LHCN-M2 (cell line): Measurements from ENCODE around the gene PAQR3. TPM values are rescaled to one million over a fixed set of nuclear protein-coding genes. Genes with fewer than 3 reads are reported as not detected.
"Not testable (repeated sequence)": the region's sequence is repeated elsewhere in the genome, so short reads cannot be mapped to it uniquely, and the experiment has no call there.

Experiments
- DNase-seq: peaks from one replicate; pipeline ENCODE4 v3.0.0-alpha.2; 2012; ENCODE audit warnings: low read depth
- total RNA-seq: library from RNA; depleted of rRNA; stranded (reverse); fragments of >200 nt; gene quantifications from 2 replicates; pipeline ENCODE4 v1.2.3, GENCODE V29; 2014

PAQR3 gene
- total RNA-seq, 1 experiment from 2014 or later: 25.8 TPM

DNA sequence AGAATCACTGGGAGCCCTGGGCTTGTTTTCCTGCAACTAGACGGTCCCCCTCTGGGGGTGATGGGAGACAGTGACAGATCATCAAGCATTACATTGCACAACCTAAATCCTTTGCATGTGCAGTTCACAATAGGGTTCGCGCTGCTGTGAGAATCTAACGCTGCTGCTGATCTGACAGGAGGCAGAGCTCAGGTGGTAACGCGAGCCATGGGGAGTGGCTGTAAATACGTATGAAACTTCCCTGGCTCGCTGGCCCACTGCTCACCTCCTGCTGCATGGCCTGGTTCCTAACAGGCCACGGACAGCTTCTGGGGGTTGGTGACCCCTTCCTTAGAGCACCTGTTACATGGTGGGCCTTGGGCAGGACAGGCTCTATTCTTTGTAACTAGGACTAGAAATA is 10.4 kb downstream of the PAQR3 start:
- no peak for DNase-seq

DNA sequence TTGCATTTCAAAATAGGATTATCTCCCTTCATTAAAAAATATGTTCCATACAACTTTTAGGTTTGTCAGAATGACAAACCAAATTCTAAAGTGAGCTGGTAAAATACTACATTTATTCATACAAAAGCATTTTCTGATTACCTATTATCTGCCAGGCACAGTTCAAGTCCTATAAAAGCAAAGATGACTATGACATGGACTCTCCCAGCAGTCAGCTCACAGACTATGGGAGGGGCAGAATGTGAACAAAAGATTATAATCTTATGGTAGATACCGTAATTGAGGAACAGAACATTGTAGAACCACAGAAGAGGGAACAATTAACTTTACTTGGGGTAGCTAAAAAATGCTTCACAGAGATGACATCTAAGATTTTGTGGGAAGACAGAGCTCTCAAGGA is 12.4 kb downstream of the PAQR3 start:
- no peak for DNase-seq

DNA sequence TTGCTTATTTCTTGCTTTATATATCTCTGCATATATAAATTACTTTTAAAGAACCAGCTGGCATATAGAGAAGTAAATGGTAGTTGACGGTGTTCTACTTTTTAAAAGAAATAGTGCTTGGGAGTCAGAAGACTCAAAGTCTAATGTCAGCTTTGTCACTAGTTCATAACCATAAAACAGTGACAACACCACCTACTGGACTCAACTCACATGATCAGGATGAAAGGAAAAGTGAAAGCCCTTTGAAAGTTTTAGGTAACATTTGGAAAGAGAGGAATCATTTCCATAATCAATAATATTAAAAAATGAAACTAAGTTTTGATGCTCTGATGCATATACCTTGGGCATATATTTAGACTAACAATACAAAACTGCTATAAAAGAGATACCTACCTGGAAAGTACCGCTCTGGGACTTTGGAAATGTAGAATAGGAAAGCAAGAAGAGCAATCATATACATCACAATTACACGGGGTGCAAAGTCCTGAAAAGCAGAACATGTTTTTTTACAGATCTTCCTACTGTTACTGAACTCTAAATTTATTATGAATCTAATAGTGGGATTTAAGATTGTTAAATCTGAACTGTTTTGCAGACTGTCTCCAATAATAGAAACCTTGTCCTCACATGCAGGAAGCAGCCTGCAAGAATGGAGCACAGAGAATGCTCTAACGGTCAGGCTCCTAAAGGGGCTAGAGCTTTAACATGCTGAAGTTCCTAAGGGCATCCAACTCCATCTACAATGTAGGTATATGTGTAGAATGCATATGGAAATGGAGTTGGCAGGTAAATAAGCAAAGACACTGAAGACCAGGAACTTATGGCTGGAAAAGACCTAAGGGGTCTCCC is 15.6 kb downstream of the PAQR3 start:
- no peak for DNase-seq

DNA sequence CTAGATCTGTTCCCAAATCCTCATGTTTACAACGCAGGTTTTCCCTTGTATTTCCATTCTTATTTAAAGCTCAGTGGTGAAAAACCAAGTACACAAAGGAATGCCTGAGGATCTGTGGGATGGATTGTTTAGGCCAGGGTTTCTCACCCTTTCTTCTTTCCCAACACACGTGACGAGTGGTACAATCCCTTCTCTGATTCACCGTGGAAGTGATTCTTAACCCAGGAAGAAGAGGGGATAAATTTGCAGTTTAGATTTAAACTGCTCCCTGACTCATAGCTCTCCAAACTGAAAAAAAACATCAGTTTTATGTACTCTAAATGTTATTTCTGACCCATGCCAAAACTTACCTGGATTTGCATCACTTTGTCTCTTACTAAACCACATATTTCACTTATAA is 17.0 kb downstream of the PAQR3 start:
- DNase-seq: peak; percentile 82

DNA sequence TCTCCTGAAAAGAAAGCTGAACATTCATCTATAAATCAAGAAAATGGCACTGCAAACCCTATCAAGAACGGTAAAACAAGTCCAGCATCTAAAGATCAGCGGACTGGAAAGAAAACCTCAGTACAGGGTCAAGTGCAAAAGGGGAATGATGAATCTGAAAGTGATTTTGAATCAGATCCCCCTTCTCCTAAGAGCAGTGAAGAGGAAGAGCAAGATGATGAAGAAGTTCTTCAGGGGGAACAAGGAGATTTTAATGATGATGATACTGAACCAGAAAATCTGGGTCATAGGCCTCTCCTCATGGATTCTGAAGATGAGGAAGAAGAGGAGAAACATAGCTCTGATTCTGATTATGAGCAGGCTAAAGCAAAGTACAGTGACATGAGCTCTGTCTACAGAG is 28.6 kb downstream of the PAQR3 start:
- no peak for DNase-seq

DNA sequence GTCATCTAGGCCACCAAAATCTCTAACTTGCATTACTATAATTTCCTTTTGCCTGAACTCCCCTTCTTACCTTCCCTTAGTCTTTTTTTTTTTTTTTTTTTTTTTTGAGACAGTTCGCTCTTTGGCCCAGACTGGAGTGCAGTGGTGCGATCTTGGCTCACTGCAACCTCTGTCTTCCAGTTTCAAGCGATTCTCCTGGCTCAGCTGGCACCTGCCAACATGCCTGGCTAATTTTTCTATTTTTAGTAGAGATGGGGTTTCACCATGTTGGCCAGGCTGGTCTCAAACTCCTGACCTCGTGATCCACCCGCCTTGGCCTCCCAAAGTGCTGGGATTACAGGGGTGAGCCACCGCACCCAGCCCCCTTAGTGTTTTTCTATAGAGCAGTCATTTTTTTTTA is 30.3 kb downstream of the PAQR3 start:
- not testable (repeated sequence) for DNase-seq

GRCh38 chr4:78907638-78908037 is 31.6 kb downstream of the PAQR3 start:
- no peak for DNase-seq

DNA sequence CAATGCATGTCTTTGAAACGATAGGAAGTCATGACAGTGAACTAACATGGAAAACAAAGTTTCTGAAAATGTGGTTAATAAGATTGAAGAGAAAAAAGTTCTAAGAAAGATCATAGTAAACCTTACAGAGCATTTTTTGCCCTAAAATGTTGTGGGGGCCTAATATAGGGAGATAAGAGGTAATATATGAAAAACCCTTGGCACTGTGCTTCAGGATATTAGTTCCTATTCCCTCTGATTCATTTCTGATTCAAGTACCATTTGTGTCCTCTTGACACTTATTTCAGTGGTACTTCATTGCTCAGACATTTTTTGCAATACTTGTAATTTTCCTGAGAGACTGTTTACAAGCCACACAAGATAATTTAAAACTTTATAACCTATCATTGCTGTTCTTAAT is 35.1 kb downstream of the PAQR3 start:
- DNase-seq: no peak

DNA sequence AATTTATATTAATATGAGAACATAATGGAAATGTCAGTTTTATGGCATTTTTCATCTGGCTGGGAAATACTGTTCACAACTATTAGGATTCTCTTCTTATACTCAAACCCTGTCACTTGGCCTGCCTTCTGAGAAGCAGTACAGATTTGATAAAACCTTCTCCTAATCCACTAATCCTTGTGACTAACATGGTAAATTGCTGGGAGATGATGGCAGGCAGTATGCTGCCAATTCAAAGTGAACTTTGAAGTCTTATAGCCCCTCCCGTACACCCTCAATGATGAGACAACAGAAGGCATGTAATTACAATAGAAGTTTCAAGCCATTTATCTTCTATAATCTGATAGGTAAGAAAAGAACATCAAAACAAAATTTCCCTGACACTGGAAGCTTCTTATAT is 36.9 kb downstream of the PAQR3 start:
- DNase-seq: peak; percentile 8

DNA sequence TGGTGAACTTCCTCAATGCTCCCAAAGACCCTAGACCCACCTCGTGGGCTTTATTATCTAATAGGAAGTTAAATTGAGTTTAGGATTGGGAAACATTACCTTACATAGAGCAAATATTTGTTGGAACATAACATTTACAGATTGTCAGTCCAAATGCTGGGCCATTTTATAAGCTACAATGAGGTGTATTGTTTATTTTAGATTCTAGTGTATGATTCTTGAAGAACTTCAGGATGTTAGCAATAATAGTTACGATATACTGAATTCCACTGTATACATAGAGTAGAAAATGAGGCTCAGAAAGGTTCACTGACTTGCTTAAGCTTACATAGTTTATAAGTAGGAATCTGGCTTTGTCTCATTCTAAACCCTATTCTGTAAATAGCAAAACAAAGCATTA is 37.4 kb downstream of the PAQR3 start:
- DNase-seq: no peak

GRCh38 chr4:78899302-78899701 is 39.9 kb downstream of the PAQR3 start:
- no peak for DNase-seq

DNA sequence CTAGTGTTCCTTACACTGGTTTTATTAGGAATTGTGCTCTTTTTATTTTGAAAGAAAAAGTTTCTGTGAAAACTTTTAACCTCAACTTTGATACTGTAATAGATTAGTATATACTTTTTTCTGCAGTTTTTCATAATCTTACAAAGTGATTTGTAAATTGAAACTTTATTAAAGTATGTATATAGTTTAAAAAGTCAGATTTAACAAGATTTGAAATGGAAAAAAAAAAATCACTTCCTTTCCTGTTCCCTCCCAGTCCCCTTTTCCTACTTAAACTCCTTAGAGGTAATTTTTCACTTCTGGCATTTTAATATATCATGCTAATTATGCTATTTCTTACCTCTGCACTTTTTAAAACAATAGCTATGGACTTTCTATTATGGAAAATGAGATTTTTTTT is 49.3 kb downstream of the PAQR3 start:
- DNase-seq: no peak

DNA sequence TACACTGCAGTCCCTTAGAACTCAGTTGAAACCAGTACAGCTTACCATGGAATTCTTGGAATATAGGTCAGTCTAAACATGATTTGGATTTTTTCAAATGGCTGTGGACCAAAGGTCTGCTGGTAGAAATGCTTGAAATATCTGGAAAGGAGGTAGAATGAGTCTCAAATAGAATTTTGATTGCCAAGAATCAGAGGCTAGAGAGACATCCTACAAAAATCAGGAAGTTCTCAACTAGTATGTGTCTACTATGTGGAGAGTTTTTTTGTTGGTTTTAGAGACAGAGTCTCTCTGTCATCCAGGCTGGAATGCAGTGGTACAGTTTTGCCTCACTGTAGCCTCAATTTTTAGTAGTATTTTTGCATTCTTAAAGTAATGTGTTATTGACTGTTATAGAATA is 53.6 kb downstream of the PAQR3 start:
- DNase-seq: no peak

DNA sequence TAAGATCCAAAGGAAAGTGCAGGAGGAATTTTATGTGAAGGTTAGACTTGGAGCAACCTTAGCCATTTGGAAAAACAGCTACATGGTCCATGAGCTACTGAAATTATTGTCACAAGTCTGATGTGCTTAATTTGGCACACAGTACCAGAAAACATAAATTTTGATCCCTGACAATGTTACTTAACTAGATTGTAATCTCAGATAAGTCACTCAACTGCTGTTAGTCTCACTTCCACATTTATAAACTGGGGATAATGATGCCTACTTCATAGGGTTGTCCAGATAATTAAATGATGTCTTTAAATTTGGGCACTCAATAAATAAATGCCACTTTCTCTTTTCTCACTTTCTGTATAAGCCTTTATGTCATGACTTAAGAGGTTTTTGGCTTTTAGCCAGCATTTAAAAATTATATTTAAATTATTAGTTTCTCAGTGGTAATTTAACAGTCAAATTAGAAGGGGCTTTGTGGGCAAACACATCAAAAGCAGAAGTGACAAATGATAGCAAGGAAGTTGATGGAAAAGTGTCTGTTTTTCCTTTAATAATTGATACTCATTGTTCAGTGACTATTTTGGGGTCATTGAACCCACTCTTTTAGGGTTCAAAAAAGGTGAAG is 58.3 kb downstream of the PAQR3 start:
- DNase-seq: no peak

DNA sequence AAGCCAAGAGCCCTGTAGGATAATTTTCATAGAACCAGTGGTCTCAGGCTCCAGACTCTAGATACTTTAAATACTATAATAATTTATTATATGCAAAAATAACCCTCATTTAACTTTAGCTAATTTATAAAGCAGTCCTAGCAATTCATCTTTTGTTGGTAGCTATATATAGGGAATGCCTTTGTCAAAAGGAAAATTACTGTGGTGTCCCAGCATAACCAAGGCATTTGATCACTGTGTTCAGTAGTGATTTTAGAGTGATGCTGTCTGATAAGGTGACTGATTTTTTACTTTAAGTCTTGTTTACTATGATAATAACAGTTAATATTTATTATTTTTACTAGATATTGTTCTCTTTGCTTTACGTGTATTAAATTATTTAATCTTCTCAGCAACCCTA is 61.2 kb downstream of the PAQR3 start:
- DNase-seq: no peak

DNA sequence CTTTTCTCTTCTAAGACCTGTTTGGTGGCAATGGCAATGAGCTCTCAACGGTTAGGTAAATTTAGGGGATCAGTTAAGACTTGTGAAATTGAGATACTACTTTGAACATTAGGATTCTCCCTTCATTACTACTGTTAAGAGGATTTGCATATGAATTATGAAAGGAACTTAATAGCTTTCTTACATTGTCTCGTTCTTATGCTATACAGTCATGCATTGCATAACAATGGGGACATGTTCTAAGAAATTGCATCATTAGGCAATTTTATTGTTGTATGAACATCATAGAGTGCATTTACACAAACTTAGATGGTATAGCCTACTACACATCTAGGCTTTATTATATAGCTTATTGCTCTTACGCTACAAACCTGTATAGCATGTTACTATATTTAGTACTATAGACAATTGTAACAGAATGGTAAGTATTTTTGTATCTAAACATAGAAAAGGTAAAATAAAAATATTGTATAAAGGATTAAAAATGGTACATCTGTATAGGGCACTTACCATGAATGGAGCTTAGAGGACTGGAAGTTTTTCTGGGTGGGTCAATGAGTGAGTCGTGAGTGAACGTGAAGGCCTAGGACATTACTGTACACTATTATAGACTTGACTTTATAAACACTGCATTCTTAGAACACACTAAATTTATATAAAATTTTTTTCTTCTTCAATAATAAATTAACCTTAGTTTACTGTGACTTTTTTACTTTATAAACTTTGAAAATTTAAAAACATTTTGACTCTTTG is 62.5 kb downstream of the PAQR3 start:
- DNase-seq: no peak

DNA sequence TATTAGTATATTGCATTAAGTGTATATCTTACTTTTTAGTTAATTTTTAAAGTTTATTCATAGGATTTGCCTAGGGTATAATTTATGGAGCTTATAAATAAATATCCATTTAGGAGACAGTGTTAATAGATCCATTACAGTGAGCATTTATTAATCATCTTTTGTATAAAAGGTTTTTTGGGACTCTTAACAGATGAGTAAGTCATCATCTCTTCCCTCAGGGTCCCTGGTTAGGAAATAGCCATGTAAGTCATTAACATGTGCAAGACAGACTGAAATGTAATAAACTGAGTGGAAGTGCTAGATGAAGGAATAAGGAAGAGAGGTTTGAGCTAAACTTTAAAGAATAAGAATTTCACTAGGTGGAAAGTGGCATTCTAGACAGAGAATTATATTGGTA is 69.2 kb downstream of the PAQR3 start:
- no peak for DNase-seq

GRCh38 chr4:78868712-78869111 is 70.5 kb downstream of the PAQR3 start:
- DNase-seq: not testable (repeated sequence)

DNA sequence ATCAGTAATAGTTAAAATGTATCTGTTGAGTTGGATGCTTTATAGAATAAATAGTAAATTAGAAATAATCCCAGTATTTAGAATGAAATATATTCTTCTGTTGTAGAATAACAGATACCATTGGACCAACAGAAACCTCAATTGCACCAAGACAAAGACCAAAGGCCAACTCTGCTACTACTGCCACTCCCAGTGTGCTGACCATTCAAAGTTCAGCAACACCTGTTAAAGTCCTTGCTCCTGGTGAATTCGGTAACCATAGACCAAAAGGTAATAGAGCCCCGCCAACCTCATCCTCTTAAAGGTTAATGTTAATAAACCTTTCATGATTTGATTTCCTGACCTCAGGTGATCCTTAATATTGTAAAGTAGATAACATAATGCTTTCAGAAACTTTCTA is 73.8 kb downstream of the PAQR3 start:
- DNase-seq: no peak

DNA sequence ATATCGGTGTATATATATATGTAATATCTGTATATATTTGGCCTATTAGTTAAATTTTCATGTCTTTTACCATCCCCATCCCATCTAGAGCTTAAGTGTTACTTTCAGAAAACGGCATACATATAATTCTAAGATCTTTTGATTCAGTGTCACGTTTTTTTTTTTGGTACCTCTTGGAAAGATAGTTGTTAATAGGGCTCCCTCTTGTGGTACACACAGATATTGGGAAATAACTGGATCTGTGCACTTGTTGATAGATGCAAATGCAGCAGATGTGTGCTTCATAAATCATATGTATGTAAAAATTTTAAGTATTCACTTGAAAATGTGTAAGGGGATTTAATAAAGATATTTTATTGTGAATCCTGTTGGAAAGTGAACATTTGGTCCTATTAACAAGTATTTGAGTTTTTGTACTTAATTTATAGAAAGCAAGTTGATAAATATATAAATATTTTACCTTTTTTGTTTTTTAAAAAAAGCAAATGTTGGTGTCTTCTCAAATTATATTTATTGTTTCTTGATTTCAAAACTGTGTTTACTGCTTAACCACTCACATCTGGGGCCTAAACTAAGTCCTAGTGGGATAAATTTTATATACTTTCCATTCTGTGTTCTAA is 74.7 kb downstream of the PAQR3 start:
- DNase-seq: peak; percentile 78

GRCh38 chr4:78863991-78864390 is 75.2 kb downstream of the PAQR3 start:
- no peak for DNase-seq

- no peak for DNase-seq
Observed at GRCh38 chr4:78863254-78863869, 75.9 kb downstream of the PAQR3 start.
